ENCODE results near the gene KLRC4. TPM values are rescaled to one million over a fixed set of nuclear protein-coding genes. Genes with fewer than 3 reads are reported as not detected.

Gene KLRC4, protein sequence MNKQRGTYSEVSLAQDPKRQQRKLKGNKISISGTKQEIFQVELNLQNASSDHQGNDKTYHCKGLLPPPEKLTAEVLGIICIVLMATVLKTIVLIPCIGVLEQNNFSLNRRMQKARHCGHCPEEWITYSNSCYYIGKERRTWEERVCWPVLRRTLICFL
- under 1 TPM in 1 of 4 donors, not detected in 3; 0.51 TPM for total RNA-seq

DNA sequence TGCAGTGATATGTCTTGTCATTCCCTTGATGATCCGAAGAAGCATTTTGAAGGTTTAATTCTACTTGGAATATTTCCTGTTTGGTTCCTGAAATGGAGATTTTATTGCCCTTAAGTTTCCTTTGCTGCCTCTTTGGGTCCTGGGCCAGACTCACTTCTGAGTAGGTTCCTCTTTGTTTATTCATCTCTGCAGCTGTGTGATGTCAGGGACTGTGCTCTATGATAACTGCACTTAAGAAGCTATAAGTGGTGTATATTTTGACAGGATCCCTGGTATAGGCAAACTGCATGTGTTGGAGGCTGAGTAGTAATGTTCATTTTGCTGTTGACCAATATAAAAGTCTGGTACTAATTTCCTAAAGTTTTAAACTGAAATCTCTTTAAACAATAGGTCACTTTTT is at the start of gene KLRC4:
Gene KLRC4, minus strand, starts transcription at position 366 of the 400 bp plus-strand sequence. Its CDS starts 182 bp downstream, at position 184.
- TF ChIP-seq, protein P1, sequence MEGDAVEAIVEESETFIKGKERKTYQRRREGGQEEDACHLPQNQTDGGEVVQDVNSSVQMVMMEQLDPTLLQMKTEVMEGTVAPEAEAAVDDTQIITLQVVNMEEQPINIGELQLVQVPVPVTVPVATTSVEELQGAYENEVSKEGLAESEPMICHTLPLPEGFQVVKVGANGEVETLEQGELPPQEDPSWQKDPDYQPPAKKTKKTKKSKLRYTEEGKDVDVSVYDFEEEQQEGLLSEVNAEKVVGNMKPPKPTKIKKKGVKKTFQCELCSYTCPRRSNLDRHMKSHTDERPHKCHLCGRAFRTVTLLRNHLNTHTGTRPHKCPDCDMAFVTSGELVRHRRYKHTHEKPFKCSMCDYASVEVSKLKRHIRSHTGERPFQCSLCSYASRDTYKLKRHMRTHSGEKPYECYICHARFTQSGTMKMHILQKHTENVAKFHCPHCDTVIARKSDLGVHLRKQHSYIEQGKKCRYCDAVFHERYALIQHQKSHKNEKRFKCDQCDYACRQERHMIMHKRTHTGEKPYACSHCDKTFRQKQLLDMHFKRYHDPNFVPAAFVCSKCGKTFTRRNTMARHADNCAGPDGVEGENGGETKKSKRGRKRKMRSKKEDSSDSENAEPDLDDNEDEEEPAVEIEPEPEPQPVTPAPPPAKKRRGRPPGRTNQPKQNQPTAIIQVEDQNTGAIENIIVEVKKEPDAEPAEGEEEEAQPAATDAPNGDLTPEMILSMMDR (IDR thresholded peaks at IDR 0.05; ENCODE audit: low read depth) = no peak

DNA sequence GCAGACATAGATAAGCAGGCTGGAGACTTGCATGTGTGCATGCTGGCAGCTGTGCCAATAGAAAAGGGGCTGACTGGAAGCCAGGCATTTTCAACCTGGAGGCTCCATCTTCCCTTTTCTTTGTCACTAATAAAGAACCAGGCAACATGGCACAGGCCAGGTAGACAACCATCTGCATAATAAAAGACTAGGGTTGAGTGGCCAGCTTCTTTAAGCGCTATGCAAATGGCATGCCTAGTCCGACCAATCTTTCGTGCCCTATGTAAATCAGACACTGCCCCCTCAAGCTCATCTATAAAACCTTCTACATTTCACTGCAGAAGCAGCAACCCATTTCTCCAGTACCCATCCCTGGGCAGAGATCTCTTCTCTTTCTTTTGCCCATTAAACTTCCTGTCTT is 48.2 kb upstream of the KLRC4 start:
- TF ChIP-seq, protein P1 (IDR thresholded peaks at IDR 0.05; ENCODE audit: low read depth) = no peak

DNA sequence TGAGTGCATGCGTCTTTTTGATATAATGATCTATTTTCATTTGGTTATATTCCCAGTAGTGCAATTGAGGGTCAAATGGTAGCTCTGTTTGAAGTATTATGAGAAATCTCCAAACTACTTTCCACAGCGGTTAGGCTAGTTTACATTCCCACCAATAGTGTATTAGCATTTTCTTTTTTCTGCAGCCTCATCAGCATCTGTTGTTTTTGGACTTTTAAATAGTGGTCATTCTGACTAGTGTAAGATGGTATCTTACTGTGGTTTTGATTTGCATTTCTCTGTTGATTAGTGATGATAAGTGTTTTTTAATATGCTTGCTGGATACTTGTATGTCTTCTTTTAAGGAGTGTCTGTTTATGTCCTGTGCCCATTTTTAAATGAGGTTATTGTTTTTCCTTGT is 47.3 kb upstream of the KLRC4 start:
- TF ChIP-seq, protein P1 (IDR thresholded peaks at IDR 0.05; ENCODE audit: low read depth) = no peak

DNA sequence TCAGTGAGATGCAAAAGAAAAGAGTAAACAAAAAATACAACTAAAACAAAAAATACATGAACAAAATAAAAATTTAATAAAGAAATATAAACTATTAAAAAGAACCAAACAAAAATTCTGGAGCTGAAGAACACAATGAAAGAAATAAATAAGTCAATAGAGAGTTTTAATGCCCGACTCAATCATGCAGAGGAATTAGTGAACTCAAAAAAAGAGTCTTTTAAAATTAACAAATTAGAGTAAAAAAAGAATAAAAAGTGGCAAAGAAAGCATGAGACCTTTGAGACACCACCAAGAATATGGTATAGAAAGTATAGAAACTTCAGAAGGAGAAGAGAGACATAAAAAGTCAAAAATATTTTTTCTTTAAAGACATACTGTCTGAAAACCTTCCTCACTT is 46.2 kb upstream of the KLRC4 start:
- TF ChIP-seq, protein P1 (IDR thresholded peaks at IDR 0.05; ENCODE audit: low read depth) = no peak

DNA sequence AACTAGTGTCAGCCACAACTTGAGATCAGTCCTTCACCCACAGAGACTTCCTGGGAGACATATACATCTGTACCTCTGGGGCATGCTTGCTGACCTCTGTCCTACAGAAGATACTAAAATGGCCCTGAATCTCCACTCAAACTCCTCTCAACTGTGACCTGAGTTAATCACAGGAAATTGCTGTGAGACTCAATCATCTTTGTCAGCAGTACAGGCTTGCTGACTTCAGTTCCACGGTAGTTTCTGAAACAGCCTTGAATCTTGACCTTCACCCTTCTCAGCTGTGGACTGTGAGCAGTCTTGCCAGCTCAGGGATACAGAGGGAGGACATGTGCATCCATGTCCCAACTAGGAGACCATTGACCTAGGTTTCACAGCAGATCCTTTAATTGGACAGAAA is 45.0 kb upstream of the KLRC4 start:
- TF ChIP-seq, protein P1 (IDR thresholded peaks at IDR 0.05; ENCODE audit: low read depth) = no peak

DNA sequence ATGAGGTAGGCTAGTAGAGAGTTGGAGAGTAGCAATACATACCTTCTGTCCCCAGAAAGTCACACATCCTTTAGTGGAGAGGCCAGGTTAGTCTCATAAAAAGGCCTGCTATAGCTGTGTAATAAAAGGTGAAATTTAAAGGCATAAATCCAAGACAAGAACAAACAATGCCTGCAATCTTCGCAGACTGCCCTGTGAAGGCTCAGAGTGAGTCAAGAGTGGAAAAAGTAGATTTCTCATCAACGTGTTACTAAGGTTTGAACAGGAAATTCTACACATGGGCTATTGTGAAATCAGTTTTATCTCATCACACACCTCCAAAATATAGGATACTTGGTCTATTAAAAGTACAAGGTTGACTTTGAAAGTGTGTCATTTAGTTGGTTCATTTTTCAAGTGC is 43.6 kb upstream of the KLRC4 start, which contains the start of gene KLRC1:
Gene KLRC1, minus strand, starts transcription at position 222 of the 400 bp plus-strand sequence. CDS start 2,221 bp downstream, outside the sequence.
- TF ChIP-seq, protein P1 (IDR thresholded peaks at IDR 0.05; ENCODE audit: low read depth) = no peak

DNA sequence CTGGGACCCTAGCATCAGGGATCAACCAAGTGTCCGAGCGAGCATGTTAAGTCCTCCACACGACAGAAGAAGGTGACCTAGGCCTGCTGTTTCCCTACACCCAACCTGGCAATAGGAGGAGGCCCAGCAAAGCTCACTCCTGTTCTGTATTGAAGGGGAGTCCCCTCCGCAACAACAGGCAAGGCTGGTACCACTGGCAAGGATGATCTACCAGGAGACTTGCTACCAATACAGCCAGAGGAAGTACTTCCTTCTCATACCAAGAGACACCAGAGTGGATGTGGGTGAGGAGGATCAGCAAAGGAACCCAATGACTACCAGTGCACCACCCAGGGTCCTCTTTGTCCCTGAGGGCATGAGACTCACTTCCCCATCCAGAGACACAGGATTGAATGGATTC is 38.7 kb upstream of the KLRC4 start:
- TF ChIP-seq, protein P1 (IDR thresholded peaks at IDR 0.05; ENCODE audit: low read depth) = no peak
